GM21515 (cell line): ENCODE data around the gene PRDM10.
A peak's percentile ranks its signal among the peaks of the same experiment; 100 is the strongest.
"Not testable (repeated sequence)": the region's sequence is repeated elsewhere in the genome, so short reads cannot be mapped to it uniquely, and the experiment has no call there.

Experiments
- ATAC-seq: cut with Tn5 transposase; IDR thresholded peaks from one replicate; pipeline ENCODE4 v1.9.1; 2021; ENCODE audit not compliant: unreplicated experiment

PRDM10 gene

DNA sequence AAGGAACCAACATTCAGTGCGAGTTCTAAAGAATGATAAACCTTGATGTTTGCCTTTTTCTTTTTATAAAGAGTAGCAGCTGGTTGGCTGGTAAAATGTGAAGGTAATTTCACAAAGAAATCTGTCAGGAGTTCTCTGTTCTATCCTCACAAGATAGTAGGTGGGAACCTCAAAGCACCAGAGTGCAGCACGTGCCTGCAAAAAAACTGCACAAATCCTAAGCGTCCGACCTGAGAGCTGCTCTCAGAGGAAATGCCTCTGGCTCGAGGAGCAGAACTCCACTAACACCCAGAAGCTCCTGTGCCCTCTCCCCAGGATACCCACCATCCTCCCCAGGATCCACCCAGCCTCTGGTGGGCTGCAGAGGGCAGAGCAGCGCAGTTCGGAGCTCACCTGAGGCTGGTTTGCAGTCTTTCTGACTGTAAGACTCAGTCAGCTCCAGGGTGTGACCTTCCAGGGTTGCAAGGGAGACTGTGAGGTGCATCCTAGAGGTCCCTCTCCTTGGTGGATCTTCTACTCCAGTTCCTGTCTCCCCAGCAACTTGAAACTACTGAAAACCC, 23.5 kb downstream of the PRDM10 start:
- no peak for ATAC-seq

DNA sequence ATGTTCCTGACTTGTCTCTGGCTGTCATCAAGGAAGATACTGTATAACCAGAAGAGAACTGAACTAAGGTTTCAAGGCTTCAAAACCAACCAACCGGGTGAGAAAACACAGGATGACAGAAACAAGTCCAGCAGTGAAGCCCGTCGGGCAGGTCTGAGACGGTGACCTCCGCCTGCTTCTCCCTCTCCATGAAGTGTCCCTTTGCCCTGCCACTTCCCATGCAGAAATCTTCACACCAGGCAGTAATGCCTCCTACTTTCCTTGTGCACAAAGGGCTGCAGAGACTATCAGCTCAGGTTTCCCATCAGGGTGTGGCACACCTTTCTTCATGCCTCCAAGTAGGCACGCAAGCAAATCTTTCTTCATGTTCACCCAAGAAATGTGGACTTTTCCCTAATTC, 24.2 kb downstream of the PRDM10 start:
- no peak for ATAC-seq

DNA sequence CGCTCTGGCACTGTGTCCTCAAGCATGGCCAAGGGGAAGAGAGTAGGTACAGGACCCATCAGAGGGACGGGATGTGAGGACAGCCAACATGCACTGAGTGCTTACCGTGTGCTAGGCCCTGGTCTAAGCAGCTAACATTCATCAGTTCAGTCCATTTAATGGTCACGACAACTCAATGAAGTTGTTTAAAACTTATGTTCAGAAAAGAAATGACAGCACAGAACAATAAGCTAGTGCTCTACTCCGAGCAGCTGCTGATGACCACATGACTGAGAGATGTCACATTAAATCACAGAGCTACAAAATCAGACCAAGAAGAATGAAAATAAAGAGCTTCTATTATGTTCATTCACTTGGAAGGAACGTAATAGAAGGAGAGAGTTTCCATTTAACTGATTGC, 26.3 kb downstream of the PRDM10 start:
- ATAC-seq = no peak

DNA sequence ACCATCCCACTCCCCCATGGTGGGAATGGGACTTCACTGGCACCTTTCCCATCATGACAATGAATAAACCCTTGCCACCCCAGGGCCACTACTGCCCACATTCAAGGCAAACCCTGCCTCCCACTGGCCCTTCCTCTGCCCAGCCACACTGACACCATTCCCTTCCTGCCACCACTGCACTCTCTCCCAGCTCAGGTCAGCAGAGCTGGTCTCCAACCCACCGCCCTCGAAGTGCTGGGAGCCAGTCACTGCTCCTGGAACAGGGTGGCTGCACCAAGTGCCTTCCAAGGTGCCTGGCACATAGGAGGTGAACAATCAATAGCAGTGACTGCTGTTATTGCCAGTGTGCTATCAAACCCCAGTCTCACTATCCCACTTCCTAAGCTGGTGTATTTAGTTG, 27.1 kb downstream of the PRDM10 start:
- no peak for ATAC-seq

DNA sequence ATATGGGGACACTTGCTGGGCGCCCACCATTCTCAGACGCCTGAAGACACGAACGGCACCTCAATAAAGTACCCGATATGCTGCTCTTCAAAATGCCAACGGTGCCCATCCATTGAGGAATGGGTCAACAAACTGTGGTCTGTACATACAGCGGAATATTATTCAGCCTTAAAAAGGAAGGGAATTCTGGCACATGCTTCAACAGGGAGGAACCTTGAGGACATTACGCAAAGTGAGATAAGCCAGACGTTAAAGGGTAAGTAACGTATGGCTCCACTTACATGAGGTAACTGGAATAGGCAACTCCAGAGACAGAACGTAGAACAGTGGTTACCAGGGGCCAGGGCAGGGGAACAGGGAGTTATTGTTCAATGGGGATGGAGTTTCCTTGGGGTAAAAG, 28.0 kb downstream of the PRDM10 start:
- no peak for ATAC-seq

DNA sequence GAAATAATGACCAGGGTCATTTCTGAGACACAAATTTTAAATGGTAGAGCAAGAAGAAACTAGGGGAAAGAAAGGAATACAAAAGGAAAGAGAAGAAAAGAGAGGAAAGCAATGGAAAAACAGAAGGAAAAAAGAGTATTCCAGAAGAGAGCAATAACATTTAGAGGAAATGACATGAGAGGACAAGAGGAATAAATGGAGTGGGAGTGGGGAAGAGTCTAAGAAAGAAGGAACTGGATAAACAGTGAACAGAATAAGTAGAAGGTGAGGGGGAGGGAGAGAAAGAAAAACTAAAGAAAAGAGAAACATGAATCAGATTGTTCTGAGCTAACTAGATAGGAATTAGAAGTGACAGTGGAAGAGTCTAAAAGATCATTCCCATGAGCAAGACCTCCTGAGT, 28.4 kb downstream of the PRDM10 start:
- no peak for ATAC-seq

DNA sequence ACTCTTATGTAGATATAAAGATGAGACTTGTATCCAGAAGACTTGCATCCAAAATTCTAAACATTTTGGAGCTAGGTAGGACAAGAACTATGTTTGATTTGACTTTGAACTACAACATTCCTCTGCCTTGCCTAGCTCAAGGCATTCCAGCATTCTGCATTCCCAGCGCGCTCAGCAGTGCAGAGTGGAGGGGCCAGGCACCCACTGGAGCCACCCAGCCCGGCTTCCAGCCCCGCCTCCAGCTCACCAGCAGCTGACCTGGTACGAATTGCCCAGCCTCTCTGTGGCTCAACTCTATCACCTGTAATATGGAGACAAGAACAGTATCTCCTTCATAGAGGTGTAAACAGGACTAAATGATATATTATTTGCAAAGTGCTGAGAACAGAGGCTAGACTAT, 28.8 kb downstream of the PRDM10 start:
- no peak for ATAC-seq

DNA sequence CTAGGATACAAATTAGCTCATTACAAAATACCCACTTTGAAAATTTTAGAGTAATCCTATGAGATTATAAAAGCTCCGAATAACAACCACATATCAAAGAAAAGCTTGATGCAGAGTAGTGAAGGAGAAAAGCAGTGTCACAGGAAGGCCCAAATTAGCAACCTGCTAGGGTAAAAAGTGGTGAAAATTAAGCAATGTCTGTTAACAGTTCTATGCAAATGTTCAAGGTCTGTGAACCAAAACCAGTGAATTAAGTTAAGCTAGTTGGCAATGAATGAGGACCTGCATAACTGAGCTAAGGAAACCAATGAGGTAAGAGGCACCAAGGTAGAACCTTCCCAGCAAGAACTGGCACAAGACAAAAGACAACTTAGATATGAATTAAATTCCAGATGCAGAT, 29.6 kb downstream of the PRDM10 start:
- ATAC-seq = peak; percentile 73

DNA sequence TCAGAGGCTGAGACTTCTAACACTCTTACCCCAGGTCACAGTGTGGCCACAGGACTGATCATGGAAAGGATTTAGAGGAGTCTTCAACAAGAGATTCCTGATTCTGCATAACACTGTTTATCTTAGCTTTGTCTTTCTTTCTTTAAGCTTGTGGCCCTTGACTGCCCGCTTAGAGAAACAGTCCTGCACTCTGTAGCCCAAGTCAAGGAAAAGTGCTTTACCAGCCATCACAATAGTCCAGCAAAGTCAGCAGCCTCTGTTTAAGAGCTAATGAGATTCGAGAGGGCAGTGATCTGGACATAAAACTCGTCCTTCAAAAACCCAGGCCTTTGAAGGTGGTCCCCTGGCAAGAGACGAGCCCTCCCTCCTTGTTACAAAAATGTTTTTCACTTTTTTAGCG, 30.0 kb downstream of the PRDM10 start:
- no peak for ATAC-seq

DNA sequence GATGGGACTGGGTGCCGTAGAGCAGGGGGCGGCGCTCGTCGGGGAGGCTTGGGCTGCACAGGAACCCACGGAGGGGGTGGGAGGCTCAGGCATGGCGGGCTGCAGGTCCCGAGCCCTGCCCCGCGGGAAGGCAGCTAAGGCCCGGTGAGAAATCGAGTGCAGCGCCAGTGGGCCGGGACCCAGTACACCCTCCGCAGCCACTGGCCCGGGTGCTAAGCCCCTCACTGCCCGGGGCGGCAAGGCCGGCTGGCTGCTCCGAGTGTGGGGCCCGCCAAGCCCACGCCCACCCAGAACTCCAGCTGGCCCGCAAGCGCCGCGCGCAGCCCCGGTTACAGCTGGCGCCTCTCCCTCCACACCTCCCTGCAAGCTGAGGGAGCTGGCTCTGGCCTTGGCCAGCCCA, 30.8 kb downstream of the PRDM10 start:
- ATAC-seq = not testable (repeated sequence)

DNA sequence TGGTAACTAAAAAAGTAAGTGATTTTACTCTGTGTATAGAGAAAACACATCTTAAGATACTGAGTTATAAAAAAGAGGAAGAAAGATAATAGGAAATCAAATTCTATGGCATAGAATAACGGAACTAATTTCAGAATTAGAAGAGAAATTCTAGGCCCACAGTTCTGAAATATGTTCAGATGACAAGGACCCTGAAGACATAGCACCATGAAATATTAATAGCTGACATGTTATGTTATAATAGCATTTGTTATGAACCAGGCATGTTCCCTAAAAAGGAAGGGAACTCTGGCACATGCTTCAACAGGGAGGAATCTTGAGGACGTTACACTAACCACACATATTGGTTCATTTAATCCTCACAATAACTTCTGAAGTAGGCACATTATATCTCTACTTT, 32.7 kb downstream of the PRDM10 start:
- no peak for ATAC-seq

DNA sequence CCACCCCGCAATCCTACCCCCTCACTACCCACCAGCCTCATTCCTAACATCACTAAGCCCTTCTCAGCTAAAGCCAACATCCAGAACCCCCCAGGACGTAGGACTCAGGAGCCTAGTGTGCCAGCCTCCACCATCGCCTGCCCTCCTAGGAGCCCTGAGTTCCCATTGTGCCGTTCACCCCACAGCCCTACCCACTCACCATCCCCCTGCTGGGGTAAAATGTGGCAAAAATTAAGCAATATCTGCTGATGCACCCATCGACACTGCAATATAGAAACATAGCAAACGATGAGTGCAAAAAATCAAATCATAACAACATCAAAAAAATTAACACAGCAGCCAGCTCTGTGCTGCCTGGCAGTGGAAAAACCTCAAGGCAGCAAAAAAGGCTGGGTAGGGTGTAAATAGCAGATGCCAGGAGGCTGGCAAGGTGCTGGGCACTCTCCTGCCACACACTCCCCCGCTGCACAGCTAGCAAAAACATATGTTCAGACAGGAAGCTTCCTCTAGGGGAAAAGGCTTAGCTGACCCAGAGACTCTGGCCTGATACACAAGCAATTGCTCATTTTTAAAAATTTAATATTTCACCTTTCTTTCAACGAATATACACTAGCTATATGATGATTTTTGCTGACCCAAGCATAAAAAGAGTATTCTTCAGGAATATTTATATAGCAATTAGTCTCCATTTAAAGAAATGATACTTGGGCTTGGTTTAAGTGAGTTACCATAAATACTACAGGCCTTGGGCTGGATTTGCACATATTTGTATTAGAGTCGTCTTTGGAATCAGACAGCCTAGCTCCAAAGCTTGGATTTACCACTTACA, 33.8 kb downstream of the PRDM10 start:
- ATAC-seq = no peak

DNA sequence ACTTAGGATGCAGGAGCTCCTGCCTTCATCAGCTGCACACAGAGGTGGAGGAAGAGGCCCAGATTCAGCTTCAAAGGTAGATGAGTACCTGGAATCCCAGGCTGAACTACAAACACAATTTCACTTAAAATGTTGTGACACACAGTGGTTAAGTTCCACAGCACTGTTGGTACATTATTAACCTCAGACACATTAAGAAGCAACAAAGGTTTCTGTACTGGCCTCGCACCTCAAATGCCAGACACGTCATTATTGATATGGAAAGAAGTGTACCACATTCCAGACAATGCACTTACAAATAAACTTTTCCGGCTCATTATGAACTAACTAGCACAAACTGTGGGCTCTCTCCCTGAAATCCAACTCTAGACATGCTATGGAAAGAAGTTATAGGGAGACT, 34.6 kb downstream of the PRDM10 start:
- ATAC-seq = no peak

DNA sequence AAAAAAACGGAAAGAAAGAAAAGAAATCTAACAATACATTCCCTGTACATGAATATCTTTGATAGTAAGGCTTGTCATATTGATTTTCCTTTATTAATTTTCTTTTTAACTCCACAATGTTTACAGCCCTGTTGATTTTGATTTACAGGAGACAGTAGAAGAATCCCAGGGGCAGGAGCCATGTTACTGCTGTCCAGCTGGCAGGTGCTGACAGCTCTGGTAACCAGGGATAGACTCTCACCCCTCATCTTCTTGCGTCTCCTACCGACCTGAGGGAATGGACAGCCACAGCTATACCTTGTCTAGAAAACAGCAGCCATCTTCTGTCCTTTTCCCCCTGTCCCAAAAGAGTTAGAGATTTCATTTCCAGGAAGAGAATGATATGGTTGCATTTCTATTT, 37.4 kb downstream of the PRDM10 start:
- no peak for ATAC-seq

DNA sequence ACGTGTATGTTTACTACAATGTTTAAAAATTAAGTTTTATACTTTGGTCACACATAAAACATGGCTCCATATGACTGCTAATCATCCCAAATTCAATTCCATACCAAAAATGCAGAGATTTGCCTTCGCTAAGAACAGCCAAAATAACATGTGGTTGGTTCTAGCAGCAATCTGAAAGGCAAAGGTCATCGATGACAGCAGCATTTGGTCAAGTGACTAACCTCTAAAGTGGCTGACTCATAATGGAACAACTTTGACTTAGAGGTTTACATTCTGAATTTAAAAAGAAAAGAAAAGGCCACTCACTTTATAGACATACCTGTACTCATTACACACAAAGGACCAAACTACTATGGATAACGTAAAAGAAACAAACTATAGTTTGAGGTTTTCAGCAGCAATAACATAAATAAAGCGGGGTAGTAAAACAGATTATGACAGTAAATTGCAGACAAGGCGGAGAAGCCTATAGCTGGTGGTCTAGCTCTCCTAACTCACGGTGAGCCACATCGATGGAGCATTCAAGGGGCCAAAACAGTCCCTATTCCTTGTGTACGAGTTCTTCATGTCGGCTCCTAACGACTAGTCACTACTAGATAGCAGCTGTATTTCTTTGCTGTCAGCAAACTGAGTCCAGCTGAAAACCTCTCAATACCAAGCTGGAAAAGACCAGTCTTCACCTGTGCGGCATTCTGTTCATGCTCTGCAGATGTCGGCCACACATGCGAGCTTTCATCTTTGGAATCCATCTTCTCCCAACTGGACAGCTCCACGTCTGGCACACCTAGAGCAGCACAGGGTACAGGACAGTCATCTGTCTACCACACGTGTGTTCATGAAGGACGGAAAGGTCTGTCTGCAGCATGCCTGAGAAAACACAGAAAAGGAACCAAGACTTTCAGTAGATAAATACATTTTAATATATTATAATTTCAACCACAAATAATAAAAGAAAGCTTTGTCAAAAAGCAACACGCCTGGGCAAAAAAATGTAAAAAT, 42.1 kb downstream of the PRDM10 start:
- peak; percentile 84 for ATAC-seq

DNA sequence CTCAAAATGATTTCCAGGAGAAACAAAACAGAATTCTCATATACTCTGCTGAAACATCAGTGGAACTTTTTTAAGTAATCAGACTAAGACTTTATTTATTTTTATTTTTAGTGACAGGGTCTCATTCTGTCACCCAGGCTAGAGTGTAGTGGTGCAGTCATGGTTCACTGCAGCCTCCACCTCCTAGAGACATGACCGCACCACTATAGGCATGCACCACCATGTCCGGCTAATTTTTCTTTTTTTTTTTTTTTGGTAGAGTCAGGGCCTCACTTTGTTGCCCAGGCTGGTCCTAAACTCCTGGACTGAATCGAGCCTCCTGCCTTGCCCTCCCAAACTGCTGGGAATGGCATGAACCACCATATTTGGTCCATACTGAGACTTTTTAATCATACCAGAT, 42.9 kb downstream of the PRDM10 start:
- ATAC-seq = no peak

DNA sequence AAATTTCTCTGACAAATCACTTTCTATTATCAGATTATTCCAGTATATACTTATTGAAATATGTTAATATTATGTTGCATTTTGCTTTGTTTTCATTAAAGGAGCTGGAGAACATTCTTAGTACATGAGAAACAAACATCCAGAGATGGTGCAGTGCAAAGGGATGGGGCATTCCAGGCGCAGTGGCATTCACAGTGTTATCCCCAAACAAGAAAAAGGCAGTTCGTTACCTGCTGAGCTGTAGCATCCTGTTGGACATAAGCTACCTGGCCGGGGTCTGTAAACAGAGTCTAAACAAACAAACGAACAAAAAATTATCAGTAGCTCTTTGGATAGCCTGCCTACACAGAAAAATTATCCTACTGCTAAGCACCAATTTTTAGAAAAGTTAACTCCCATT, 47.4 kb downstream of the PRDM10 start:
- no peak for ATAC-seq

DNA sequence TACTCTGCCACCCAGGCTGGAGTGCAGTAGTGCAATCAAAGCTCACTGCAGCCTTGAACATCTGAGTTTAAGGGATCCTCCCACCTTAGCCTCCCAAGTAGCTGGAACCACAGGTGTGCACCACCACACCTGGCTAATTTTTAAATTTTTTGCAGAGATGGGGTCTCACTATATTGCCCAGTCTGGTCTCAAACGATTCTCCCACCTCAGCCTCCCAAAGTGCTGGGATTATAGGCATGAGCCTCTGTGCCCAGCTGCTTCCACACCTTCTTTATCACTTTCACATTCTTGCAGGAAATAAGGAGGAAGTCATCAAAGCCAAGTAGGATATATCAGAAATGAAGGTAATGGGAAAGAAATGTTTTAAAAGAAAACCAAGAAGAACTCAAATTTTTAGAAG, 47.9 kb downstream of the PRDM10 start:
- not testable (repeated sequence) for ATAC-seq

DNA sequence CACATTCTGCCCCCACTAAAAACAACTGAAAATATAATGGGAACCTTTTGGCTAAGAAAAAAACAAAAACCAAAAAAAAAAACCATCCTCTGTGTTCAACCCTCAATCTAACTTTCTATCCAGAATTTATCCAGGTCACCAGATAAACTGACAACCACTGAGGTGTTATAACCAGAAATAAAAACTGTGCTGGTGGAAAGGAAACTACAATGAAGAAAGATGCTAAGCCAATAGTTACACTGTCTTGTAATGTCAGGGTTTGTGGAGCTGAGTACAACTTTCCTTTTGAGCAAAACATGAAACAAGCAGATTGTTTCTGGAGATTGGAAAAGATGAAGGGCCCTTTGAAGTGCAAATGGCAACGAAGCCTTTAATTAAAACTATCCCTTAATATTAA, 50.8 kb downstream of the PRDM10 start:
- ATAC-seq = no peak

DNA sequence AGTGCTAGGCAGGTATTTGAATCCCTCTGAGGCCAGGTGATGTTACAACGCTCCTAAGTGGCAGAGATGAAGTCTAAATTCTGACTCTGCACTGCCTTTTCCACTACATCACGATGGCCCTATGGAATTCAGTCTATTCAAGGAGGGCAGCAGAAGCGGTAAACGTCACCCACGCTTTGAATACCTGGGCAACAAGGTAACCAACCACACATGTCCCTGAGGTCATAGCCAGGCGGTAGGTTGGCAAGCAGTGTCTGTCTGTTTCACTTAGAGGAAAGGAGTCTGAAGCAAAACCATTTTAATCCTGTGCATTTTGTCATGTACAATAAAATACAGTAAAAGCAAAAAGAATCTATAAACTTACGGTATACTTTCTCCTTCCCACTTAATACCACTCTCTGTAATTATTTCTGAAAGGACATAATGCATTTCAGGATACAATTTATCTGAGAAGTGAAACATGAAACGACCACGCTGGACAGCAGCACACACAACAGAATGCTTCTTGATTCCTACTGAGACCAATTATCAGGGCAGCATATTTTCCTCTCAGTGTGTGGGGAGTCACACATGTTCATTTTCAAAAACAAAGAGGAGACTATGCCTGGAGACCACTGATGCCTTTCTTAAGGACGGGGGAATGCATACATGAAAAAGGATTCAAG, 51.3 kb downstream of the PRDM10 start:
- no peak for ATAC-seq
